ENCODE results near the gene MGAM2.

The MGAM2 gene

GRCh38 chr7:142176901-142177300 lies 65.4 kb downstream of the MGAM2 start:
- DNase-seq (ENCODE audit: low spot score), result no peak

- no peak for DNase-seq (ENCODE audit: low spot score)
Measured at GRCh38 chr7:142177869-142178268, 66.4 kb downstream of the MGAM2 start.

DNA sequence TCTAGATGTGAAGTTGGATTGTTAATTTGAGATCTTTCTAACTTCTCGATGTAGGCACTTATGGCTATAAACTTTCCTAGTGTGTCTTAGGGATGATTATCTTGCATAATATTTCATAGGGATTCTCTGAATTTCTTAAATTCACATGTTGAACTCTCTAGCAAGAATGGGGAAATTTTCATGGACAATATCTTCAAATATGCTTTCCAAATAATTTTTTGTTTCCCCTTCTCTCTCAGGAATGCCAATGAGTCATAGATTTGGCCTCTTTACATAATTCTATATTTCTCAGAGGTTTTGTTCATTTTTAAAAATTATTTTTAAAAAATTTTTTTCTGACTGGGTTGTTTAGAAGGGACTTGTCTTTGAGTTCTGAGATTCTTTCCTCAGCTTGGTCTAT lies 68.9 kb downstream of the MGAM2 start:
- DNase-seq (ENCODE audit: low spot score), result no peak

DNA sequence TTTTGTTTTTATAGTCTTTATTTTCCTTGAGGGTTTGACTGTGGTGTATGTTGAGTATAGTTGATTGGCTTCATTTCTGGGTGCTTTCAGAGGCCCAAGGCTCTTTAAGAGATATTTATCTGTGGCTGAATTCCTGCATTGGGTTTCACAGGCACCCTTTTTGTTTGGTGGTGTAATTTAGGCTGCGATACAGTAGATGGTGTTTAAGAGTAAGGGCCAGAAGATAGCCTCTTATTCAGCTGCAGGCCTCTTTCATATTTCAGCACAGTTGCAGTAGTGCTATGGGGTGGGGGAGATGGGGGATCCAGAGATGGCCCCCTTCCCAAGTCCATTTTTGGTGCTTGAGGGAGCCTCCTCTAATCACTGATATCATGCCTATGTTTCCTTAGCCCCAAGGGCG lies 69.7 kb downstream of the MGAM2 start:
- DNase-seq (ENCODE audit: low spot score), result no peak

GRCh38 chr7:142181966-142182365 lies 70.4 kb downstream of the MGAM2 start:
- no peak for DNase-seq (ENCODE audit: low spot score)

GRCh38 chr7:142185069-142185468 lies 73.6 kb downstream of the MGAM2 start:
- DNase-seq (ENCODE audit: low spot score), result no peak

DNA sequence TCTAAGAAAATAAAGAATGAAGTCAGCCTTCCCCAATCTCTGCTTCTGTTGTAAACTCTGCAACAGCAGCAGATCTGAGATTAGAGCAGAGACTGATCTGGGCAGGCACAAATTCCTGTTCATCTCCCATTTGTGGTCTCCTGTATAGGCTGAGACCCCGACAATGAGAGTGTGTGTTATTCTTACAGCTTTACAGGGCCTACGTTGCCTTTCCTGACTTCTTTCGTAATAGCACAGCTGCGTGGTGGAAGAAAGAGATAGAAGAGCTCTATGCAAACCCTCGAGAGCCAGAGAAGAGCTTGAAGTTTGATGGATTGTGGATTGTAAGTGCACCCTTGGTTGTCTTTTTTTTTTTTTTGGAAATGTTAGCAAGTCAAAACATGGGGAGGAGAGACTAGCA lies 74.3 kb downstream of the MGAM2 start:
- no peak for DNase-seq (ENCODE audit: low spot score)

DNA sequence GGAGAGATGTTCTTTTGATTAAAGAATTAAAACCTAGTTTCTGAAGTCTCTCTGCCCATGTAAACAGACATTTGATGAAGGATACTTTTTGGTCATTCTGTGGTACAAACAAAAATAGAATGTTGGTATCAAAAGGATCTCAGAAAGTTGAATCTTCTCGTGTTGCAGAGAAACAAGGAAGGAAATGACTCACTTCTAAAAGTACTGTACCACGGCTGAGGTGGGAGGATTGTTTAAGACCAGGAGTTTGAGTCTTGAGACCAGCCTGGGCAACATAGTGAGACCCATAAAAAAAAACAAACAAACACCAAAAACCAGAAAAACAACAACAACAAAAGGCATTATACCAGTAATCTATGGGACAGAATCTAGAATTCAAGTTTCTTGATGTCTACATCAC lies 76.6 kb downstream of the MGAM2 start:
- no peak for DNase-seq (ENCODE audit: low spot score)

- no peak for DNase-seq (ENCODE audit: low spot score)
Measured at GRCh38 chr7:142188846-142189245, 77.3 kb downstream of the MGAM2 start.

- DNase-seq (ENCODE audit: low spot score), result no peak
Measured at GRCh38 chr7:142194201-142194600, 82.7 kb downstream of the MGAM2 start.

GRCh38 chr7:142196066-142196840 lies 84.7 kb downstream of the MGAM2 start:
- no peak for DNase-seq (ENCODE audit: low spot score)

DNA sequence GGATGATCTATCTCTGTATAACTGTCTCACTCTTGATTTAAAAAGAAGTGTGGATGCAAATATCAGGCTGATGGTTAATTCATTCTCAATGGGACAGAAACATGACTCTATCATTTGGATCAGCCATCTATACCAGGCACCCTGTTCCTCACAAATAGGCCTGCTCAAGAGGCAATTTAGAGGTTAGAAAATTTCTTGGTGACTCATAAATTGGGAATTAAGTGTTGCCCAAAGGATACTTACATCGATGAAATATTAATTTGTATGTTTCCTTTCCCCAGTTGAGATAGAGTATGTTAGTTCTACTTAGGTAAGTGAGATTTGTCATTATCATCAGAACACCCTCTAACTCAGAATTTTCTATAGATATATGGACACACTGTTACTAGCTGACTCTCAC lies 88.7 kb downstream of the MGAM2 start:
- DNase-seq (ENCODE audit: low spot score), result no peak

- no peak for DNase-seq (ENCODE audit: low spot score)
Measured at GRCh38 chr7:142228537-142229104, 117.1 kb downstream of the MGAM2 start.

DNA sequence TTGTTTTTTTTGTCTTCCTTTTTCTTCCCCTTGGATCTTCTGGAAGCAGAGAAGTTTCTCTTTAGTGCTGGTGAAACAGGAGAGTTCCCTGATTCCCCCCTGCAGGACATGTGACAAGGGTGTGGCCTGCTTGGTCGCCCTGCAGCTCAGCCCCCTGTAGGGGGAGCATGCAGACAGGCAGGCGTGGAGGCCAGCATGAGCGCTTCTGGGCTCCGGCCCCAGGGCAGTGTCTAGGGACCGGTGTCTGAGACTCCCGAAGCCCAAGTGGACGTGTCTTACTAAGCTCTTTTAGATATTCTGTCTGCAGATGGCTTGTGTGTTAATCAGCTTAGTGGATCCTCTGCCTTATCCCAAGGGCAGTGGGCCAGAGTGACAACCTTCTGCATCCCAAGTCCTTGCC lies 120.2 kb downstream of the MGAM2 start:
- DNase-seq (ENCODE audit: low spot score), result no peak

GRCh38 chr7:142240546-142240945 lies 129.0 kb downstream of the MGAM2 start:
- no peak for DNase-seq (ENCODE audit: low spot score)

DNA sequence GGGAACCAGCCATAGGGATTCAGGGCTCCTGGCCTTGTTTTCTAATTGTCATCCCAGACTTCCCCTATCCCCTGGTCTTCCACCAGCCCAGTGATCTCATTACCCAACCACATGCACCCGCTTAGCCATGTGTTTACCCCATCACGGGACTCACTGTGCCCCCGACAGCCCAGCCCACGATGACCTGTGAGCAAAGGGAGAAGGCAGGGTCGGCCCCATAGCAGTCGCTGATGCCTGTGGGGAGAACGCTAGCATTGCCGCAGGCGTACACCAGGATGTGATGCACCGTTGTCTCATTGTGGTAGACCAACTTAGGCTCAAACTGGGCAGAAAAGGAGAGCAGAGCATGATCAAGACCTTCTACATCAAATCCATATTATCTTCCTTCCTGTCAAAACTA lies 132.3 kb downstream of the MGAM2 start:
- no peak for DNase-seq (ENCODE audit: low spot score)

GRCh38 chr7:142248166-142249160 lies 136.9 kb downstream of the MGAM2 start:
- no peak for DNase-seq (ENCODE audit: low spot score)

GRCh38 chr7:142249918-142250317 lies 138.4 kb downstream of the MGAM2 start:
- DNase-seq (ENCODE audit: low spot score), result no peak

- DNase-seq (ENCODE audit: low spot score), result no peak
Measured at GRCh38 chr7:142250705-142251104, 139.2 kb downstream of the MGAM2 start.

- no peak for DNase-seq (ENCODE audit: low spot score)
Measured at GRCh38 chr7:142257958-142258357, 146.4 kb downstream of the MGAM2 start, which contains the start of gene PRSS58. Gene PRSS58, minus strand, starts transcription at chr7:142258058. Its CDS starts 351 bp downstream, at chr7:142257707.

DNA sequence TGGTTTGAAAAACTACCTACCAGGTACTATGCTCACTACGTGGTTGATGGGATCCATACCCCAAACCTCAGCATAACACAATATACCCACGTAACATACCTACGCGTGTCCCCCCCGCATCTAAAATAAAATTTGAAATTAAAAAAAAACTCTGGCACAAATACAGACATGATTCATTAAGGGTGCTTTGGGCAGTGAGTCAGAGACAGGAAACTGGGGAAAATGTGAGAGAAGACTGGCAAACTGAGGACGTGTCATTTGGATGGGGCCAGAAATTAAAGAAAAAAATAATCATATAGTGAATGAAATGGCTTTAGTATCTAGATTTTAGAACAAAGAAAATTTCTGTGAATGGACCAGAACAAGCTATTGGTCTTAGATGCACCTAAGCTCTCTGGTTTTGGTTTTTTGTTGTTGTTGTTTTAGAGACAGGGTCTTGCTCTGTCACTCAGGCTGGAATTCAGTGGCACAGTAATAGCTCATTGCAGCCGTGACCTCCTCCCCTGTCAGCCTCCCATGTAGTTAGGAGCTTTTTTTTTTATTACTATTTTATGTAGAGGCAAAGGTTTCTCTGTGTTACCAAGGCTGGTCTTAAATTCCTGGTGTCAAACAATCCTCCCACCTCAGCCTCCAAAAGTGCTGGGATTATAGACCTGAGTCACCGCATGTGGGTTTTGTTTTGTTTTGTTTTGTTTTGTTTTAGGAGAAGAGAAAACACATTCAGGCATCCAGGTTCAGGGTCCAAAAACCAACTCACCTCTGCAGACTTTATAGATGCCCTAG lies 152.3 kb downstream of the MGAM2 start:
- no peak for DNase-seq (ENCODE audit: low spot score)

Data from CD4-positive, alpha-beta T cell treated with Interleukin-6 at 100 ng/mL for 8 hours (primary cell).